Mesenchymal stem cell (in vitro differentiated cells and primary cell): ENCODE data around the gene DFFB.

Experiments used
- DNase-seq: peaks from one replicate; pipeline ENCODE4 v3.0.0-alpha.2; 2013
- H2AFZ ChIP-seq: one replicate; pipeline ENCODE4 v1.6.1; 2013; ENCODE audit warnings: low read depth, mild to moderate bottlenecking, control low read depth, inconsistent platforms, low read length, moderate library complexity
- H2AK5ac ChIP-seq: 2 replicates; pipeline ENCODE4 v1.6.1; 2013; ENCODE audit warnings: low read length, moderate library complexity, mild to moderate bottlenecking, inconsistent platforms; ENCODE audit not compliant: severe bottlenecking
- H2BK120ac ChIP-seq: one replicate; pipeline ENCODE4 v1.6.1; 2013; ENCODE audit warnings: low read depth, mild to moderate bottlenecking, inconsistent platforms, low read length, moderate library complexity
- H2BK12ac ChIP-seq, 2 experiments: one replicate each; pipeline ENCODE4 v1.6.1; 2013; ENCODE audit warnings: inconsistent platforms in 2 of 2, low read length in 2 of 2, mild to moderate bottlenecking in 2 of 2, moderate library complexity in 2 of 2, control low read depth in 1 of 2
- H2BK15ac ChIP-seq: one replicate; pipeline ENCODE4 v1.6.1; 2013; ENCODE audit warnings: mild to moderate bottlenecking, low read depth, inconsistent platforms; ENCODE audit not compliant: poor library complexity, severe bottlenecking
- H2BK5ac ChIP-seq: 2 replicates; pipeline ENCODE4 v1.6.1; 2013; ENCODE audit warnings: low read depth, mild to moderate bottlenecking, low read length, control low read depth, inconsistent platforms; ENCODE audit not compliant: poor library complexity, severe bottlenecking
- H3K14ac ChIP-seq, 2 experiments: one replicate each; pipeline ENCODE4 v1.6.1; 2013; ENCODE audit warnings: inconsistent platforms in 2 of 2, low read length in 2 of 2, control low read depth in 1 of 2, mild to moderate bottlenecking in 1 of 2, moderate library complexity in 1 of 2
- H3K18ac ChIP-seq, 2 experiments: one replicate each; pipeline ENCODE4 v1.6.1; 2013; ENCODE audit warnings: inconsistent platforms in 2 of 2, low read length in 2 of 2, control low read depth in 1 of 2, low read depth in 1 of 2, mild to moderate bottlenecking in 1 of 2
- H3K23ac ChIP-seq, 2 experiments: one replicate each; pipeline ENCODE4 v1.6.1; 2013; ENCODE audit warnings: inconsistent platforms in 2 of 2, low read length in 2 of 2, mild to moderate bottlenecking in 2 of 2, moderate library complexity in 2 of 2, control low read depth in 1 of 2
- H3K27ac ChIP-seq: 2 replicates; pipeline ENCODE4 v1.5.1; 2013; ENCODE audit warnings: mild to moderate bottlenecking, moderate library complexity, low read length, control low read depth, inconsistent platforms; ENCODE audit not compliant: poor library complexity, severe bottlenecking
- H3K27me3 ChIP-seq, 2 experiments: 2 replicates each; pipeline versions ENCODE4 v1.6.1 to v1.7.0; 2013; ENCODE audit warnings: low read length in 2 of 2, mild to moderate bottlenecking in 2 of 2, moderate library complexity in 2 of 2, control low read depth in 1 of 2, inconsistent platforms in 1 of 2; ENCODE audit not compliant: control insufficient read depth in 1 of 2, insufficient read depth in 1 of 2
- H3K36me3 ChIP-seq, 2 experiments: 2 replicates each; pipeline versions ENCODE4 v1.6.1 to v1.7.0; 2013; ENCODE audit warnings: low read length in 2 of 2, control low read depth in 1 of 2, inconsistent platforms in 1 of 2, low read depth in 1 of 2, mild to moderate bottlenecking in 1 of 2; ENCODE audit not compliant: insufficient read depth in 2 of 2, control insufficient read depth in 1 of 2
- H3K4ac ChIP-seq, 2 experiments: one replicate each; pipeline ENCODE4 v1.6.1; 2013; ENCODE audit warnings: inconsistent platforms in 2 of 2, low read length in 2 of 2, mild to moderate bottlenecking in 2 of 2, moderate library complexity in 2 of 2, control low read depth in 1 of 2, low read depth in 1 of 2
- H3K4me1 ChIP-seq: 2 replicates; pipeline ENCODE4 v1.6.1; 2013; ENCODE audit warnings: low read depth, low read length, control low read depth; ENCODE audit not compliant: control insufficient read depth, insufficient read depth
- H3K4me2 ChIP-seq: 2 replicates; pipeline ENCODE4 v1.6.1; 2013; ENCODE audit warnings: low read length, mild to moderate bottlenecking, inconsistent platforms; ENCODE audit not compliant: poor library complexity, severe bottlenecking
- H3K4me3 ChIP-seq, 2 experiments: 2 replicates each; pipeline versions ENCODE4 v1.5.1 to v1.7.0; 2013; ENCODE audit warnings: low read length in 2 of 2, mild to moderate bottlenecking in 2 of 2, control low read depth in 1 of 2, low read depth in 1 of 2; ENCODE audit not compliant: insufficient read depth in 1 of 2
- H3K79me1 ChIP-seq: replicated peaks from 2 replicates; pipeline ENCODE4 v1.6.1; 2013; ENCODE audit warnings: mild to moderate bottlenecking, control low read depth, low read length, inconsistent platforms; ENCODE audit not compliant: poor library complexity, severe bottlenecking
- H3K9ac ChIP-seq: 2 replicates; pipeline ENCODE4 v1.7.0; 2013; ENCODE audit warnings: mild to moderate bottlenecking, low read length, moderate library complexity
- H3K9me3 ChIP-seq: 2 replicates; pipeline ENCODE4 v1.7.0; 2013; ENCODE audit warnings: mild to moderate bottlenecking, low read length; ENCODE audit not compliant: control insufficient read depth
- H4K8ac ChIP-seq: one replicate; pipeline ENCODE4 v1.6.1; 2013; ENCODE audit warnings: inconsistent platforms, mild to moderate bottlenecking, low read length, moderate library complexity
- H4K91ac ChIP-seq: one replicate; pipeline ENCODE4 v1.6.1; 2013; ENCODE audit warnings: mild to moderate bottlenecking, low read length, inconsistent platforms
- WGBS: methylation state at CpG from one replicate; pipeline ENCODE4 v1.1.7; 2013; ENCODE audit warnings: mixed read lengths; 5-methylcytosine and 5-hydroxymethylcytosine counted together

The DFFB gene

DNA sequence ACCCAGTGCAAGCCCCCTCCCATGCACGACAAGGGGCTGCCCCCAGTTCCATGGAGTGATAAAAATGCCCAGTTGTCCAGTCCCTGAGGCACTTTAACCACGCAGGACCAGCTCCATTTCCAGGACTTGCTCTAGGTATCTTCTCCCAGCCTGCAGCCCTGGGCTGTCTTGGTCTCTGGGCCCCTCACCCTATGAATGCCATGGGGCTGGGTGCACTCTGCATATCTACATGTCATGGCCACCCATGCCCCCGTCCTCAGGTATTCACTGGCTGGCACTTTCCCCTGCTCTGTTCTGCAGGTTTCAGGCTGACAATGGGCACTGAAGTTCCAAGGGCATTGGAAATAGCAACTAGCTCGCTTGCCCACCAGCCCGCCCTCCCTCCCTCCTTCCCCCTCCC is 62.4 kb downstream of the DFFB start:
- H3K4ac ChIP-seq, result no peak overlapping the region
- H2BK12ac ChIP-seq, result no peak overlapping the region
- no peaks in the 10 kb centered on the region for H3K36me3 ChIP-seq
- no peak overlapping the region for H3K14ac ChIP-seq
- no peak for DNase-seq
- H2AFZ ChIP-seq, result no peak overlapping the region
- peaks cover 0 to 25% of the 10 kb centered on the region in 2 experiments for H3K27me3 ChIP-seq
- H4K8ac ChIP-seq, result no peak overlapping the region
- H2BK120ac ChIP-seq, result no peak overlapping the region
- H4K91ac ChIP-seq, result no peak overlapping the region
- H3K9ac ChIP-seq, result no peak overlapping the region
- H2BK5ac ChIP-seq, result no peak overlapping the region
- no peak overlapping the region for H3K4me3 ChIP-seq
- H3K9me3 ChIP-seq, result no peaks in the 10 kb centered on the region
- no peaks in the 10 kb centered on the region for H3K79me1 ChIP-seq
- no peak overlapping the region for H2BK15ac ChIP-seq
- WGBS, result 57% methylated on average over 4 of the region's 5 CpGs
- no peak overlapping the region for H3K27ac ChIP-seq
- H3K4me2 ChIP-seq, result no peak overlapping the region
- H3K18ac ChIP-seq, result no peak overlapping the region
- no peak overlapping the region for H3K23ac ChIP-seq
- no peak overlapping the region for H2AK5ac ChIP-seq
- peaks cover 2% of the 10 kb centered on the region for H3K4me1 ChIP-seq

DNA sequence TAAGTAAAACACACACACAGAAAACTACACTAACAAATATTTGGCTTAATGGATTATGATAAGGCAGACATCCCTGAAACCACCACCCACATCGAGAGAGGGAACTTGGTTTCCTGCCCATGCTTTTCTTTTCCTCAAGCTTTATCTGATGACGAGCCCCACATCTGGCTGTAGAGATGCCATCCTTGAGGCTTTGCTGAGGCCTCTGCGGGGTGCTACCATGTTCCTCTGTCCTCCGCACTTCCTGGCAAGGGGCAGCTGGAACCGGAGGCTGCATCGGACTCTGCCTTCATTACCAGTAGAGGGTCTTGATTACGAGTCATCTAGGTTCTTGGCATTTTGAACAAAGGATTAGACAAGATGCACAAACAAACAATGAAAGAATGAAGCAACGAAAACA is 64.5 kb downstream of the DFFB start:
- H3K9me3 ChIP-seq, result no peaks in the 10 kb centered on the region
- H4K91ac ChIP-seq, result no peak overlapping the region
- WGBS, result 89% methylated on average over 8 of the region's 8 CpGs
- no peak overlapping the region for H2AK5ac ChIP-seq
- no peaks in the 10 kb centered on the region for H3K79me1 ChIP-seq
- H2BK5ac ChIP-seq, result no peak overlapping the region
- H2AFZ ChIP-seq, result no peak overlapping the region
- H3K18ac ChIP-seq, result no peak overlapping the region
- H3K9ac ChIP-seq, result no peak overlapping the region
- H3K4me3 ChIP-seq, result no peak overlapping the region
- no peak overlapping the region for H3K23ac ChIP-seq
- H4K8ac ChIP-seq, result no peak overlapping the region
- no peak overlapping the region for H2BK12ac ChIP-seq
- H2BK120ac ChIP-seq, result no peak overlapping the region
- no peak overlapping the region for H3K14ac ChIP-seq
- no peak for DNase-seq
- no peak overlapping the region for H2BK15ac ChIP-seq
- H3K4me2 ChIP-seq, result no peak overlapping the region
- no peaks in the 10 kb centered on the region for H3K36me3 ChIP-seq
- peaks cover 0 to 25% of the 10 kb centered on the region in 2 experiments for H3K27me3 ChIP-seq
- H3K4me1 ChIP-seq, result no peaks in the 10 kb centered on the region
- H3K4ac ChIP-seq, result no peak overlapping the region
- no peak overlapping the region for H3K27ac ChIP-seq

DNA sequence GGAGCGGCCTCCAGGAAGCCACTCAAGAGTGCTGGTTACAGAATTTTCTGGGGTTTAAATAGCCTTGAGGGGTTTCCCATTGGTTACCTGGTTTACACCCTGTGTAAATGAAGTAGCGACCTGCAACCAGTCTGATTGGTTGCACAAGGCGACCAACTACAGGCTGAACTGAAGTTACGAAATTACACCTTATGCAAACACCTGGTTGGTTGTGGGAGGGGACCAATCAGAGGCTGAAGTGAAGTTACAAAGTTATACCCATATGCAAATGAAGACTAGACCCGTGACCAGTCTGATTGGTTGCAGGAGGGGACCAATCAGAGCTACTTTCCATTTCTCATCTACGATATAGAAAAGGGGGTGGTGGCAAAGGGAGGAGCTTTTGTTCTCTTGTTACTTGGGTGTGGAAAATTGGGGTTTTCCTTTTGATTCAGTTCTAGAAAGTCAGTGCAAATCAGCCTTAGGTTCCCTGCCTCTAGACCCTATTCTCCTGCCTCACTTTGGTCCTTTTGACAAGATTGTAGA is 65.0 kb downstream of the DFFB start:
- Histone ChIP-seq H2BK5ac (no peak overlapping the region), H3K79me1 (no peaks in the 10 kb centered on the region), H3K23ac (no peak overlapping the region), H4K91ac (no peak overlapping the region), H3K14ac (no peak overlapping the region), H2BK120ac (no peak overlapping the region), H2AFZ (no peak overlapping the region), H3K27me3 (peaks cover 0 to 25% of the 10 kb centered on the region in 2 experiments), H2BK12ac (no peak overlapping the region), H3K4me1 (no peaks in the 10 kb centered on the region), H3K36me3 (no peaks in the 10 kb centered on the region), H3K27ac (no peak overlapping the region), H3K4me2 (no peak overlapping the region), H4K8ac (no peak overlapping the region), H3K9me3 (no peaks in the 10 kb centered on the region), H3K18ac (no peak overlapping the region), H3K4ac (no peak overlapping the region), H3K4me3 (no peak overlapping the region), H2AK5ac (no peak overlapping the region), H2BK15ac (no peak overlapping the region), H3K9ac (no peak overlapping the region)
- WGBS, result 73% methylated on average over 6 of the region's 6 CpGs
- no peak for DNase-seq

GRCh38 chr1:3922851-3923250 is 65.6 kb downstream of the DFFB start:
- peaks cover 5% of the 10 kb centered on the region for H3K9me3 ChIP-seq
- no peaks in the 10 kb centered on the region for H3K36me3 ChIP-seq
- no peak overlapping the region for H2AFZ ChIP-seq
- no peaks in the 10 kb centered on the region for H3K4me1 ChIP-seq
- no peaks in the 10 kb centered on the region for H3K79me1 ChIP-seq
- WGBS, result 68% methylated on average over 6 of the region's 6 CpGs
- no peak overlapping the region for H3K27ac ChIP-seq
- no peak overlapping the region for H3K9ac ChIP-seq
- H3K23ac ChIP-seq, result no peak overlapping the region
- H3K27me3 ChIP-seq, result peaks cover 0 to 27% of the 10 kb centered on the region in 2 experiments
- H2BK15ac ChIP-seq, result no peak overlapping the region
- no peak overlapping the region for H2BK12ac ChIP-seq
- H4K91ac ChIP-seq, result no peak overlapping the region
- H2BK5ac ChIP-seq, result no peak overlapping the region
- H3K4ac ChIP-seq, result no peak overlapping the region
- no peak overlapping the region for H3K4me2 ChIP-seq
- DNase-seq, result no peak
- H4K8ac ChIP-seq, result no peak overlapping the region
- H3K14ac ChIP-seq, result no peak overlapping the region
- no peak overlapping the region for H2BK120ac ChIP-seq
- H3K18ac ChIP-seq, result no peak overlapping the region
- H2AK5ac ChIP-seq, result no peak overlapping the region
- no peak overlapping the region for H3K4me3 ChIP-seq
